SKM-1 (cell line): ENCODE data around the gene TMEM54.

Experiments used
- DNase-seq: peaks from one replicate; lab custom pipeline; 2025; ENCODE audit not compliant: unreplicated experiment; lab: John Stamatoyannopoulos, UW

The TMEM54 gene

DNA sequence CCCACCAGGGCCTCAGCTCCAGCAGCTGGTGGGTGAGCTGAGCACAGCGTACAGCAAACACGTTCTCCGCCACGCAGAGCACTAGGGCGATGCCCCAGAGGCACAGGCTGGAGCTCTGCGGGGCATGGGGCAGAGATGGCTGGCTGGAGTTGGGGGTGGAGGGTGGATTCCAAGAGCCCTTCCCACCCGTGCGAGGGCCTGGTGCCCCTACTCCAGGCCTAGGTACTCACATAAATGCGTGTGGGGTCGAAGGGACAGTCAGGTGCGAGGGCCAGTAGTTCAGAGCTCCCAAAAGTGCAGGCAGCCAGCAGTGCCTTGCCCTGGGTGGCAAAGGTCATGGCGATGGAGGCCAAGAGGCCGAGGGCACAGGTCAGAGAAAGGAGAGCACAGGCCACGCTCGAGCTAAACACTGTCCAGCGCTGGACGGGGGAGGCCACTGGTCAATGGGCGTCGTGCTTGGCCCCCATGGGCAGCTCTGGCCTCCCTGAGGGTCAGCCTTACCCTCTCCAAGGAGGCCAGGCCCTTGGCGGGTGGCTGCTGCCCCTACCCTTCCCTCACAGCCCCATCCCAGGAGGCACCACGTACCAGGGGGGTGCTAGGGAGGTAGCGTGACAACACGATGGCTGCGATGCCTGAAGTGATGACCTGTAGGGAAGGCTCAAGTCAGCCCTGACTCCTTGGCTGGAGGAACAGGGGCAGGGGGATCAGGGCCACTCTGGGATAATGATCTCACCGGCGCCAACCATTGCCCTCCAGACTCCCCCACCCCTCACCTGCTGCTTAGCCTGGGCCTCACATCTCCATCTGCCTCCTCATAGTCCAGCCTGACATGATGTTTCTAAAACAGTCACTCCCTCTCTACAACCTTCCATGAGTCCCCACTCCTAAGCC, 5.6 kb downstream of the TMEM54 start:
- no peak for DNase-seq

DNA sequence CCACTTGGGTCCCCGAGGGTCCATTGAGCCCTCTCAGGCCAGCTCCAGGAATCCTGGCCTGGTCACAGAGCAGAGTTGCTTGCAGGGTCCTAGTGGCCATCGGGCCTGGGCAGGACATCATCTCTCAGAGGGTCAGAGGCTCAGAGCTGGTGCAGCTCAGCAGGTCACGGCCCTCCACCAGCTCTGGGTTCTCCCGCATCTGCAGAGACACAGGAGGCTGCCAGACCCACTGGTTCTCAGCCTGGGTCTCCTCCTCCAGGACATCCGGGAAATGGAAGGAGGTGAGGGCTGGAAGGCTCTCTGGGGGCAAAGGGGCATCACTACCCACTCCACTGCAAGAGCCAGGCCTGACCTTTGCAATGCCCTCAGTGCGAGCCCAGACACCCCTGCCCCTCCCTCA, 6.5 kb downstream of the TMEM54 start:
- no peak for DNase-seq

DNA sequence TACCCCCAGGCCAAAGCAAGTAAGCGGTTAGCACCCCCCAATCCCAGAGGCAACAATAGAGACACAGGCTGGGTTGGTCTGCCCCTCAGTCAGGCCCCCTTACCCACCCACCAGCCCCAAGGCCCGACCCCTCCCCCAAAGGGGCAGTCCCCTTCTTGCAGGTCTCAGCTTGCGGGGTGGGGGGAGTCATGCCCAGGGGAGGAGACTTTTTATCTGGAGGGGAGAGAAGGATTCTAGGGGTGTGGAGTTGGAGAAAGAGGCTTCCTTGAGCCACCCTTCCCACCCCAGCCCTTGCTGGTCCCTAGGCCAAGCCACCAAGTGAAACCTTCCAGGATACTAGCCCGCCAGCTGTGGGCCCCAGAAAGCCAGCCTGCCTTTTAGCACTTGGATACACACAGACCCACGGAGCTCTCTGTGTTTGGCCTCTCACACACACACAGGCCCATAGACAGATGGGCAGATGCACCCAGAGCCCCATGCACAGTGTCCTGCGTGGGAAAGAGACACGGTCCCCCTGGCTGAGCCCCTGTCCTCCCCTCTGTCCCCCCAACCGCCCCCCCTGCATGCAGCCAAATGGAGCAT, 7.1 kb downstream of the TMEM54 start:
- no peak for DNase-seq

DNA sequence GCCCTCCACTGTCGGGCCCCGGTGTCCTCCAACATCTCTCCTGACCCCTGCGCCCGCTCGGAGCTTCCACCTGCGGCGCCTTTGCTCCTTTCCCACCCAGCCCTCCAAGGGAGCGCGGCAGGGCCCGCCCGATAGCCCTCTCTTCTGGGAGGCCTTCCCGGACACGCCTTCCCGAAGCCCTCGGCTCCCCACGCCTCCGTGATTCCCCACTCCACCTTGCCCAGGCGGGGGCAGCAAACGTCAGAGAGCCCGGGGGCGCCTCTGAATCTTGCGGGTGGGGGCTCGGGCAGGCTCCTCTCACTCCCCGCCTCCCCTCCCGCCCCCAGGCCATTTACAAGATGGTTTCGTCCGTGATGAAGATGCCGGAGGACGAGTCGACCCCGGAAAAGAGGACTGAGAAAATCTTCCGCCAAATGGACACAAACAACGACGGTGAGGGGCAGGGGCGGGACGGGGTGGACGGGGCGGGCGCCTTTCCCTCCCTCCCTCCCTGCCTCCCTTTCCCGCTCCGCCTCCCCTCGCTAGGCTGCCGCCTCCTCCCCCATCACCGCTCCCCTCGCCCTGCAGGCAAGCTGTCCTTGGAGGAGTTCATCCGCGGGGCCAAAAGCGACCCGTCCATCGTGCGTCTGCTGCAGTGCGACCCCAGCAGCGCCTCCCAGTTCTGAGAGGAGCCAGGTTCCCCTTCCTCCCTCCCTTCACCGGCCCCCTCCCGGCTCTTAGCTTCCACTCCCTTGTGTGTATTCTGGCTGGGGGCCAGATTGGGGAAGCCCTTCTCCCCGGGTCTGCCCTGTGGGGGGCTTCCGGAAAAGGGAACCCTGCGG, 7.8 kb downstream of the TMEM54 start:
- no peak for DNase-seq

DNA sequence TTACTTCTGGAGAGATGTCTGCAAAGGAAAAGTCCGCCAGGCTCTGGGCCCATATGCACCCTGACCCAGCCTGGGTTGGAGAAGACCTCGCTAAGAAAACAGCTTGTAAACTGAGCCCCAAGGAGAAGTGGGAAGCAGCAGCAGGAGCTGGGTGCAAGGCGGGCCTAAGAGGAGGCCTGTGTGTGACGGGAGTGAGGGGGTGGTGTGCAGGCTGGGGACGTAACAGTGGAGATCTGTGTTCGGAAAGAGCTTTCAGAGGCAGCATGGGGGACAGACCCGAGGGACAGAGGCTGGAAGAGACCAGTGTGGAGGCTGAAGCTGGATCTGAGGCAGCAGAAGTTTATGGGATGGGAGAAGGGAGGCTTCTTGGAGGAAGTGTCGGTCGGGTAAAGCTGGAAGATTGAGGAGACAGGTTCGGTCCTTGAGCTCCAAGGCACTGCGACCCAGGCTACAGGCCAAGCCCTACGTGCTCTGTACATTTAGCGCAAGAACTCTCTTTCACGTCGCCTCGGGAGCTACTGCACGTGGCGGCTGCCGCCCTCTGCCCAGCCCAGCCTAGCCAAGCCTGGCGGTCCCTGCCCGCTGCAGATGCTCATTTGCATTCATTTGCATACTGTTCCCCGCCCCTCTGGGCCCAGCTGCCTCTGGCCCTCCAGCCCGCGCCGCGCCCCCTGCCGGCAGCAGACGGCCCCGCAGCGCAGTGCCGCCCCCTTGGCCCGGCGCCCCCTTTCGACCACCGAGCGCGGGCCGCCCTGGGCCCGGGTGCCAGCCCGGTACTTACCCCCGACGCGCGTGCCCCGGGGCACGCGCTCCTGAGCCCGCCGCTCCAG, 8.6 kb downstream of the TMEM54 start:
- DNase-seq, result no peak

DNA sequence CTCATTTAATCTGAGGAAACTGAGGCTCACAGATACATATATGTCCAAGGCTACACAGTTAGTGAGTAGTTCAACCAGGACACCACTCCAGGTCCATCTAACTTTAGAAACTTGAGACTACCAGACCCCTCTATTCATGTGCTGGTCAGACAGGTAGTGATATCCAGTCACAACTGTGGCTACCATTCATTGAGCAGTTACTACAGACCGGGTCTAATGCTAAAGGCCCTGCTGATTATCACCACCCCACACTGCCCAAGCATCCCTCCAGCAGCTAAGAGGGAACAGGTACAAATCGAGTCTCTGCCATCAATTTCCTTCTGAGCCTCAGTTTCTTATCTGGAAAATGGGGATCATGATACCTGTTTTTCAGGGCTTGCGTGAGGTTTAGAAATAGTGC, 9.6 kb downstream of the TMEM54 start:
- DNase-seq, result no peak

DNA sequence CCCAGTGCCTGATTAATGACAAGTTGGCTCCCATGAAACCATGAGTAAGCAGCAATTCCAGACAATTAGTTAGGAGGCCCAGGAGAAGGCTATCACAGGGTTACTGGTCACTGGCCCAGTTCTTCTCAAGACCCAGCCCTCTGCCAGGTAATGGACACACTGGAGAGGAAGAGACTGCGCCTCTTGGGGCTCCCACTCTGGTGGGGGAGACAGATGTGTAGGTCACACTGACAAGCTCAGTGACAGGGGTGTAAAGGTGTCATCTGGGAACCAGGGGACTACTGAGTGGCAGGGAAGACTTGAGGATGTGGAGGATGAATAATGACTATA, 10.0 kb downstream of the TMEM54 start:
- DNase-seq, result no peak

DNA sequence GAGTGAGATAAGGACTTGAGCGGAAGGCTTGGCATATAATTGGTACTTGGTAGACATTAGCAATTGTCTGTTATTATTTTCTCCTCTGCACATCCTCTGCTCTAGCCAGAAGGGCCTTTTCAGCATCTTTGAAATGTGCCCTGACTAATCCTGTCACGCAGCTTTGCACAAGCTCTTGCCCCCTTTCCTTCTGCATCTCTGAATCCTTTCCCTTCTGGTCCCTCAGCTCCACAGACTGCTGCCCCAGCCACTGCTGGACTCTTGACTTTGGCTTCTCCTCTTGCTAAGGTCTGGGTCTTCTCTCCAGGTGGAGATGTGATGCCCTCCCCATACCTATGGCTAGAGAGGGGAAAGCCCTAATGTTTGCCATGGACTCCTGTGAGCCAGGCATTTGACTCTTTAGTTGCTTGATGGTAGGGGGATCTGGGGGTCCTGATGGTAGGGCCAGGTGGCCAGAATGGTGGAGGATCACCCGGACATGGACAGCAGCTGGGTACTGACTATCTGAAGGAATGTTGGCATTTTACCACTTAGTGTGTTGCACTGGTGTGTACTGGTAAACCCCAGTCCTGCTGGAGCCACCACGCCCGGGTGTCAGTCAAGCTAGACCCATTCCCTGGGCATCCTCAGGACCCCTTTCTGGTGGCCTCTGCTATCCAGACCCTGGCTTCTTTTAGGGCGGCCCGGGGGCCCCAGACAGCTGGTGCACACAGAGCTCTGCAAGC, 10.5 kb downstream of the TMEM54 start:
- no peak for DNase-seq

DNA sequence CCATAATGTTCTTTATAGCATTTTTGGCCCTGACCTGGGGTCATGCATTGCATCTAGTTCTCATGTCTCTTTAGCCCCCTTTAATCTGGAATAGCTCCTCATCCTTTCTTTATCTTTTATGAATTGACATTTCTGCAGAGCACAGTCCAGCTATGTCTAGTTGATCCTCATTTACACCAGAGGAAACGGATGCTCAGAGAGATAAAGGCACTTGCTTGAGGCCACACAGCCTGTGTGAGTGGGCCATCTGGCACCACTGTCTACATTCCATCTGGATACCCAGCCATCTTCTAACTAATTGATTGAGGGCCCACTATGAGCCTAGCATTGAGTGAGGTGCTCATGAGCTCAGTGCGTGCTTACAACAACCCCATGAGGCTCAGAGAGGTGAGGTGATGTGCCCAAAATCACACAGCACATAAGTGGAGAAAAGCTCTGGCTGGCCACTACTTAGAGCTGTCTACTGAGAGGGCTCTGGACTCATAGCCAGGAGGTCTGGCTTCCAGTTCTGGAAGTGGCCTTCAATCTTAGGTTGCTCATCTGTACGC, 11.4 kb downstream of the TMEM54 start:
- no peak for DNase-seq

DNA sequence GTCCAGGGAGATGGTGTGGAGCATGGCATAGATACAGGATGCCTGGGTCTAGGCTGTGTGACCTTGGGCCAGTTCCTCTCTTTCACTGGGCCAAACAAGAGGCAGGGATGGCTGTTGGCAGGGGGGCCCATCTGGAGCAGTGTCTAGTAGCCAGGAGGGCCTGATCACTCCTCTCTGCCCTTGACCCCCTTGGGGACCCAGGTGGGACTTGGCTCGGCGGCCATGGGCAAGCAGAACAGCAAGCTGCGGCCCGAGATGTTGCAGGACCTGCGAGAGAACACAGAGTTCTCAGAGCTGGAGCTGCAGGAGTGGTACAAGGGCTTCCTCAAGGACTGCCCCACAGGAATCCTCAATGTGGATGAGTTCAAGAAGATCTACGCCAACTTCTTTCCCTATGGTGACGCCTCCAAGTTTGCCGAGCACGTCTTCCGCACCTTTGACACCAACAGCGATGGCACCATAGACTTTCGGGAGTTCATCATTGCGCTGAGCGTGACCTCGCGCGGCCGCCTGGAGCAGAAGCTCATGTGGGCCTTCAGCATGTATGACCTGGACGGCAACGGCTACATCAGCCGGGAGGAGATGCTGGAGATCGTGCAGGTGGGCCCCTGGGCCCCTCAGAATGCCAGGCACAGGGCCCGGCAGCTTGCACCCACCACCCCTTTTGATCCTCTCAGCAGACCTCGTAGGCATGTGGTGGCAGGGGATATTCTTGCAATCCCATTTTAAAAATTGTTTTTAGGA, 12.3 kb downstream of the TMEM54 start:
- no peak for DNase-seq

DNA sequence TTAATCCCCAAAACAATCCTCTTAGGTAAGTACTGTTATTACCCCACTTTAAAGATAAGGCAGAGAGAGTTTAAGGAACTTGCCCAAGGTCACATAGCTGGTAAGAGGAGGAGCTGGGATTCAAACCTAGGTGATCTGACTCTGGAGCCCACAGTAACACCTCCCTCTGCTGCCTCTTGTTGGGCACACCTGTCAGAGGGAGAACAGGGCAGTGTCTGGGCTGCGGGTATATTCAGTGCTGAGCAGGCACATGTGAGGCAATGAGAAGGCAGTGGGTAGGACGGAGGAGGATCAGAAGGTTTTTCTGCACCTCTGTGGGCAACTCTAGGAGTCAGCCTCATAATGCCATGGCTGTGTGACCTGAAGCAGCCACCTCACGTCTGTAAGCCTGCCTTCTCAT, 13.1 kb downstream of the TMEM54 start:
- DNase-seq, result no peak

DNA sequence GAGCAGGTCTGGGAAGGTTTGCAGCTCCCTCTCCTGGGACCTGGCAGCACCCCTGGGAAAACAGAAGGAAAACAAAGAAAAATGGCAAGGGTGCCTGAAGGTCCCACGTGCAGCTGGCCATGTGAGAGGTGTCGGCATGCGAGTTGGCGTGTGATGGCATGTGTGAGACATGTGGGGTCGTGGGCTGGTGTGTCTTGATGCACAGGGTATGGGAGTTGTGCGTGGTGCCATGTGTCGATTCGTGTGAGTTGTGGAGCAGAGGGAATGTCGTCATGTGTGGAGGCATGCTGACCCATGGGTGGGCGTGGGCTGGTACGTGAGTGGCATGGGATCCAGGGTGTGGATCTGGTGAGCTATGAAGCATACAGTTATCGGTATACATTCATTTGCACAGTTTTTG, 13.6 kb downstream of the TMEM54 start:
- no peak for DNase-seq

DNA sequence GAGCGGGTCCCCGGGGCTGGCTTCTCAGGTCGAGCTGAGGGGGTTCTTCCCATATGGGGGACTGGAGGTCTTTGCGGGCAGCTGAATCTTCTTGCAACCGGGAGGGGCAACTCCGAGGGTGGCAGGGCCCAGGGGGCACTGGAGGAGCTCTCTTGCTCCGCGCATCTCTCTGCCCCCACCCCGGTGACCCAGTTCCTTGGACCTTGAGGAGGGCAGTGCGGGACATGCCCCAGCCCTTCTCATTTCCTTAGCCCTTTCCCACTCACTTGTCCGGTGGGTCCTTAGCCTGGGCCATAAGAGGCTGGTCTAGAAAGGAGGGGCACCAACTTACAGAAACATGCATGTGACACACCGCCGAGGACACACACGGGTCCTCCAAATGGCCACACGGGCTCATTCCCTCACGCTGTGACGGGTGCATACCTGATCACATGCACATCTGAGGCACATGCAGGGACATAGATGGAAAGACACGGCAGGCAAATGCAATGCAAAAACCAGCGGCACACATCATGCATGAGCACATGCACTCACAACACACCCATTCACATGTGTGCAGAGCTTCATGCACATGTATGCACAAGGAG, 14.3 kb downstream of the TMEM54 start:
- DNase-seq, result no peak

DNA sequence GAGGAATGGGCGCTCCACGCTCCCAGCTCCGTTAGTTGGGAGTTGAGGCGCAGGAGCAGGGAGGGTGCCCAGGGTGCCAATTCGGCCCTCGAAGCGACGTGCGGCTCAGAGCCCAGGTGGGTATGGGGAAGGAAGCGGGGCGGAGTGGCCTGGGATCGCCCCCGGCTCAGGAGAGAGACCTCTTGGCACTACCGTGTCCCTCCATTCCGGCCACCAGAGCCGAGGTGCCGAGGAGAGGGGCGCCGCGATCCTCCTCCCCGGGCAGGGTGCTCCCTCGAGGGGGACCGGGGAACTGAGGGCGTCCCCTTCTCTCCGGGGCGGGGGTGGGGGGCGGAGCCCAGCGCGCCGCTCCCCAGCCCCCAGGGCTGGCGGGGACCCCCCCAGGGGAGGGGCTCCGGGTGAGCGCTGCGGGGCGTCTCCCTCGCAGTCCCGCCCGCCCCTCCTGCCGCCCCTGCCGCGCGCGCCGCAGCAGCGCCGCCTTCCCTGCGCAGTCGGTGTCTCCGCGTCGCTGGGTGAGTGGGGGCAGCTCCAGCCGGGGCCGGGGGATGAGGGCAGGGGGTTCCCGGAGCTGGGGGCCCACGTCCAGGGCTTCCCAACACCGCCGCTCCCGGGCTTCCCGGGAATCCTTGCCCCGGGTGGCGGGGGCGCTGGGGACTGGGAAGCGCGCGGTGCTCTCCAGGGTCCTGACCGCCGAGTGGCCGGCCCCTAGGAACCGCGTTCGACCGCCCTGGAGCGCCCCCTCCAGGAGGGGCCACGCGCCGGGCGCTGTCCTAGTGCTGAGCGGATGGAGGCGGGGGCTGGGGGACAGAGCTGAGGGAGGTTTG, 15.0 kb downstream of the TMEM54 start, which contains the start of gene HPCA:
TSS of gene HPCA (plus strand) at position 488 of the 824 bp plus-strand sequence. CDS start 2,408 bp downstream, outside the sequence.
- no peak for DNase-seq

DNA sequence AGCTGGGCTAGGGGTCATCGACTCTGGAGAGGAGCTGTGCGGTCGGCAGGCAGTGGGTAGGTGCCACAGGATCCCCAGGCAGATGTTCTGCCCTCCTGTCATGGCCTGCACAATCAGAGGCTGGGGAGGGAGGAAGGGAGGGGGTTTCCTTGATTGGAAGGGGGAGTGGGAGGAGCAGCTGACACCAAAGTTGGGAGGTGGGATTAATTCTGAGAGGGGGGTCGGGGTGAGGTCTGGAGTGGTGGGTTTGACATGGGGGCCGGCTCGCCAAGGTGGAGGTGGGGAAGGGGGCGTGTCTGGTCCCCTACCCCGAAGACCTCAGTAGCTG, 15.5 kb downstream of the TMEM54 start:
- no peak for DNase-seq

DNA sequence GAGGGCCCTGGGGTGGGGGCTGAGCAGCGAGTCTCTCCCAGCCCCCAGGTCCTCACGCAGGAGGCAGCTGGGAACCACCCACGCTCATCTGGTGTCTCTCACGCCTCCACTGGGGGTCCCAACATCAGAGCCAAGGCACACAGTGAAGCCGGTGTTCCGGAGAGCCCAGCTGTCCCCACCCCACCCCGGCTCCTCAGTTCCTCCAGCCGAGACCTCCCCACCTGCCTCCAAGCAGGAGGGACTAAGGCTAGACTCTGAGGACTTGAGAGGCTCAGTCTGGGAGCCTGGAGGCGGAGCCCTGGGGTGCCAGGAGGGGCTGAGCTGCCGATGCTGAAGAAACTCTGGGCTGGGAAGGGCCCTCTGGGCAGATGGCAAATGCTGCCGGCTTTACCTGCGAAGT, 16.5 kb downstream of the TMEM54 start:
- DNase-seq, result no peak

DNA sequence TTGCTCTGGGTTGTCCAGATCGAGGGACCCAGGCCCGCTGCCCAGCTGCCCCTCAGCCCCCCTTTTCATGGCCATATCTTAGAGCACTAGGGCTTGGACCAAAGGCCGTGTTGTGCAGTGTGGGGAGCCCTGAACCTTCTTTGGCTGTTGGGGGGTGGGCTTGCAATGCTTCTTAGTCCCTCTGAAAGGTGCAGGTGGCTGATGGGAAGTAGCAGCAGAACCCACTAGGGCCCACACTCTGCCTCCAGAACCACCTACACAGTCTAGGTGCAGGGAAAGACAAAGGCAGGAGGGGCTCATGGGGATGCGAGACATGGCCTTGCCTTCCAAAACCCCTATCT, 17.2 kb downstream of the TMEM54 start:
- DNase-seq, result no peak

DNA sequence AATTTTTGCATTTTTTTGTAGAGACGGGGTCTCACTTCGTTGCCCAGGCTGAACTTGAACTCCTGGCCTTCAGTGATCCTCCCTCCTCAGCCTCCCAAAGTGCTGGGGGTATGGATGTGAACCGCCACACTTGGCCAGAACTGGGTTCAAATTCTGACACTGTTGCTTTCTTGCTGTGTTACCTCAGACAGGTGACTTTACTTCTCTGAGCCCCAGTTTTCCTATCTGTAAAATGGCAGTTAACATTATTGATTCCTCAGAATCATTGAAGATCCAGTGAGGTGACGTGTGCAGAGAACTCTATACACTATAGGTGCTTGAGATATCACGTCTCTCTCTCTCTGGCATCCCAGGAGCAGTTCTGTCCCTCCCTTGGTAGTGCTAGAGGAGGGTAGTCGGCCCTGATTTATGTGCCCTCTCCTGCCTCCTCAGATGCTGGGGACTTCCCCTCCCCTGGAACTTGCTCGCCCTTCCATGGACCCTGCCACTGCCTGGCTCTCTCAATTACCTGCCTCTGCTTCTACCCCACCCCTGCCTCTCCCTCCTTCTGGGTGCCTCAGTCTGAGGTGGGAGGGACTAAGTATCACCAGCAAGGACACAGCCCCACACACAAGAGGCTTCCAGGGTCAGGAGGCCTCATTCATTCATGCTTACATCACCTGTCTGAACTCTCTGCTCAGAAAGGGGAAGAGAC, 17.7 kb downstream of the TMEM54 start:
- DNase-seq, result no peak
